NB4 (cell line): Measurements from ENCODE around the gene BTBD19.
"Not testable (repeated sequence)": the region's sequence is repeated elsewhere in the genome, so short reads cannot be mapped to it uniquely, and the experiment has no call there.

Source experiments
- DNase-seq: peaks from one replicate; pipeline ENCODE4 v3.0.0; 2010; ENCODE audit warnings: low read depth
- H3K4me3 ChIP-seq: one replicate; pipeline ENCODE4 v1.5.1; 2011; ENCODE audit warnings: mild to moderate bottlenecking, low read depth, low read length, moderate library complexity
- CTCF ChIP-seq: IDR thresholded peaks from one replicate; pipeline ENCODE4 v1.5.1; 2012; ENCODE audit warnings: low read depth, low read length
- MAX ChIP-seq: IDR thresholded peaks from 2 replicates; pipeline ENCODE4 v1.6.1; 2011; ENCODE audit warnings: low read depth, low read length
- MYC ChIP-seq: IDR thresholded peaks from 2 replicates; pipeline ENCODE4 v1.6.1; 2011; ENCODE audit warnings: low read depth, low read length
- POLR2A ChIP-seq: IDR thresholded peaks from 2 replicates; pipeline ENCODE4 v1.6.1; 2011; ENCODE audit warnings: mild to moderate bottlenecking; ENCODE audit not compliant: insufficient read length; ENCODE audit errors: extremely low read depth

The BTBD19 gene

GRCh38 chr1:44787506-44787905 lies 20.8 kb upstream of the BTBD19 start:
- H3K4me3 ChIP-seq, result no peak overlapping the region
- TF ChIP-seq MYC (no peak), POLR2A (no peak), CTCF (no peak), MAX (no peak)
- no peak for DNase-seq

GRCh38 chr1:44788120-44788860 lies 20.0 kb upstream of the BTBD19 start, which contains the start of gene BEST4:
BEST4 (minus strand) TSS chr1:44788170; CDS start chr1:44787705, 465 bp downstream.
- TF ChIP-seq POLR2A (no peak), CTCF (no peak), MAX (no peak), MYC (no peak)
- no peak within 1 kb of the TSS for H3K4me3 ChIP-seq
- no peak for DNase-seq

GRCh38 chr1:44790968-44791801 lies 17.1 kb upstream of the BTBD19 start:
- no peak for DNase-seq
- no peak for TF ChIP-seq MAX
- TF ChIP-seq POLR2A, result no peak
- TF ChIP-seq MYC, result no peak
- no peak for TF ChIP-seq CTCF
- H3K4me3 ChIP-seq, result no peak overlapping the region

GRCh38 chr1:44792736-44793502 lies 15.4 kb upstream of the BTBD19 start:
- TF ChIP-seq CTCF (no peak), POLR2A (no peak), MAX (no peak), MYC (no peak)
- DNase-seq, result no peak
- H3K4me3 ChIP-seq, result no peak overlapping the region

GRCh38 chr1:44797886-44798285 lies 10.4 kb upstream of the BTBD19 start:
- not testable (repeated sequence) for H3K4me3 ChIP-seq, DNase-seq

- no peak for DNase-seq
- TF ChIP-seq CTCF (no peak), POLR2A (no peak), MAX (no peak), MYC (no peak)
- H3K4me3 ChIP-seq, result no peak overlapping the region
These were observed 9.6 kb upstream of the BTBD19 start for GRCh38 chr1:44798481-44799365.
